Measurements from ENCODE around the gene CUL5.

DNA sequence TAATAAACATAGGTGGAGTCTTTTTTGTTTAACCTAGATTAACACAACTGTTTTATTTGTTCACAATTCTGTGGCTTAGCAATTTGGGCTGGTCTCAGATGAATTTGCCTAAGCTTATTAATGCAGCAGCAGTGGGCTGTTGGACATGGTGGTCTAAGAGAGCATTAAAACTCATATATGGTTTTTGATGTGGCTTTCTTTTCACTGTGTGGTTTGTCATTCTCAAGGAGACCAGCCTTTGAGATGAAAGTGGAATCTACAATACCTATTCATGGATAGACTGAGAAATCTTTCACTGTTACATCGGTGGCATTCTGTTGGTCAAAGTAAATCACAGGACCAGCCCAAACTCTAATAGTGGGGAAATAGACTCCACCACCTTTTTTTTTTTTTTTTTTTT is 39.6 kb downstream of the CUL5 start:
- TF ChIP-seq POLR2AphosphoS5 (IDR thresholded peaks at IDR 0.05; ENCODE audit: borderline replicate concordance, low read depth, low read length) (no peak), EZH2 (IDR thresholded peaks at IDR 0.05) (no peak), FOXP2 (optimal IDR thresholded peaks at IDR 0.05; ENCODE audit: control extremely low read depth, extremely low read length, insufficient read depth) (no peak)

Data from SK-N-MC (cell line).